ENCODE measurements around the gene OSBP2.

- TF ChIP-seq CTCF (IDR thresholded peaks at IDR 0.05) (no peak), POLR2A (IDR thresholded peaks at IDR 0.05) (no peak)
These were observed 3.5 kb upstream of the OSBP2 start for GRCh38 chr22:30691204-30691603.
